Prostate gland (tissue), 2 donors: ENCODE data around the gene GPR137B.

Experiments used
- CTCF ChIP-seq, 4 experiments: fragments of 200-600 bp in 2 of 4; fragments of 450-650 bp in 2 of 4; sonication (generic) in 2 of 4; IDR thresholded peaks; 1 replicate in 3 of 4; 2 replicates in 1 of 4; pipeline ENCODE4 v1.5.1; 2016 to 2019; ENCODE audit warnings: antibody characterized with exemption in 4 of 4, mild to moderate bottlenecking in 2 of 4, moderate library complexity in 2 of 4
- POLR2A ChIP-seq: fragments of 450-650 bp; IDR thresholded peaks from one replicate; pipeline ENCODE4 v1.6.1; 2016; ENCODE audit warnings: antibody characterized with exemption, mild to moderate bottlenecking
- POLR2AphosphoS5 ChIP-seq: sonication (generic); formaldehyde crosslinking; IDR thresholded peaks from one replicate; pipeline ENCODE4 v1.6.1; 2017; ENCODE audit warnings: antibody characterized with exemption

DNA sequence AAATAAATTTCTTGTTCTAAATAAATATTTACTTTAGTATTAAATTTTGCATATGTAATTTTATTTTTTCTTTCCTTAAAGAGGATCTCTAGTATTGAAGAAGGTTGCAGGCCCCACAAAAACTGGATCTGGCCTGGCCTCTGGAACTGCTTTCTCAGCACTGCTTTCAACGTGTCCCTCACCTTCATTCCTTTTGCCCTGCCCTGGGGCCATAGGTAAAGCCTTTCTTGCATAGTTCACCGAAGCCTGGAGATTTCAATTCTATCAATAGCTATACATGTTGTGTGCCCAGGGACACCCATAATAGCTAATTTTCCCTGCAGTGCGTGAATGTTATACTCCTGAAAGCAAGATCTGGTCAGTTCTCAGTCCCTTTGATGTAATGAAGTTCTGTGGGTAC lies 12.0 kb upstream of the GPR137B start:
- TF ChIP-seq POLR2AphosphoS5, result no peak
- TF ChIP-seq CTCF (IDR thresholded peaks at IDR 0.05), result no peak
- TF ChIP-seq POLR2A, result no peak
